Measurements from ENCODE around the gene YY1.
"Not testable (repeated sequence)": the region's sequence is repeated elsewhere in the genome, so short reads cannot be mapped to it uniquely, and the experiment has no call there.

The YY1 gene

GRCh38 chr14:100283984-100284881 lies 45.3 kb downstream of the YY1 start:
- DNase-seq (ENCODE audit: low spot score): no peak

- peak; percentile 93 for DNase-seq (ENCODE audit: low spot score)
Observed at GRCh38 chr14:100285021-100285912, 46.3 kb downstream of the YY1 start.

- DNase-seq (ENCODE audit: low spot score): peak; percentile 6
Observed at GRCh38 chr14:100285913-100286400, 47.0 kb downstream of the YY1 start.

GRCh38 chr14:100286484-100287191 lies 47.7 kb downstream of the YY1 start:
- DNase-seq (ENCODE audit: low spot score): no peak

GRCh38 chr14:100287202-100287997 lies 48.5 kb downstream of the YY1 start:
- no peak for DNase-seq (ENCODE audit: low spot score)

GRCh38 chr14:100287998-100288295 lies 49.0 kb downstream of the YY1 start:
- not testable (repeated sequence) for DNase-seq (ENCODE audit: low spot score)

GRCh38 chr14:100288382-100289185 lies 49.6 kb downstream of the YY1 start:
- DNase-seq (ENCODE audit: low spot score): no peak

- DNase-seq (ENCODE audit: low spot score): peak; percentile 7
Observed at GRCh38 chr14:100289916-100290606, 51.1 kb downstream of the YY1 start.

GRCh38 chr14:100290607-100291304 lies 51.8 kb downstream of the YY1 start:
- no peak for DNase-seq (ENCODE audit: low spot score)

- no peak for DNase-seq (ENCODE audit: low spot score)
Observed at GRCh38 chr14:100291305-100292075, 52.5 kb downstream of the YY1 start.

- DNase-seq (ENCODE audit: low spot score): no peak
Observed at GRCh38 chr14:100292301-100292775, 53.4 kb downstream of the YY1 start.

- no peak for DNase-seq (ENCODE audit: low spot score)
Observed at GRCh38 chr14:100292776-100293461, 54.0 kb downstream of the YY1 start.

- peak; percentile 8 for DNase-seq (ENCODE audit: low spot score)
Observed at GRCh38 chr14:100293497-100294212, 54.7 kb downstream of the YY1 start.

- DNase-seq (ENCODE audit: low spot score): no peak
Observed at GRCh38 chr14:100294213-100294962, 55.4 kb downstream of the YY1 start.

GRCh38 chr14:100294963-100295330 lies 56.0 kb downstream of the YY1 start:
- DNase-seq (ENCODE audit: low spot score): peak; percentile 7

- DNase-seq (ENCODE audit: low spot score): no peak
Observed at GRCh38 chr14:100295376-100296105, 56.6 kb downstream of the YY1 start.

Measured in HuH-7.5 (cell line).